GM19328 (cell line): Measurements from ENCODE around the gene PTPRQ.

Experiments
- ATAC-seq: cut with Tn5 transposase; IDR thresholded peaks from one replicate; pipeline ENCODE4 v1.9.1; 2021; ENCODE audit warnings: mild to moderate bottlenecking, moderate library complexity; ENCODE audit not compliant: unreplicated experiment

Gene PTPRQ

DNA sequence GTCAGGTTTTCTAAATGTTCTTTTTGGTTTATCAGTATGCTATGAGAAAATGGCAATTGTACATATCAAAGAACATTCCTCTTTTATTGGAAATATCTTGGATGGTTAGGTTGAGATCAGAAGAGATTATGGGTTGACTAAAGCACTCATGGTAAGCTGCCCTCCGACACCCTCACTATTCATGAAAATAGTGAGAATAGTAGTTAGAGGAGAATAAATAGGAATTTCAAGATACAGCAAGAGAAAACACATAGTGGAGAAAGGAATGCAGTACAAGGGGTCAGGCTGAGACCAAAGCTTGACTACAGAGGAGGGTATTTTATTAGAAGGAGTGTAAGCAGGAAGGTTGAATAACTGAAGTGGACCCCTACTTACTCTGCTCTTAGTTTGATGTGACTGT is 112.5 kb downstream of the PTPRQ start:
- ATAC-seq, result no peak

DNA sequence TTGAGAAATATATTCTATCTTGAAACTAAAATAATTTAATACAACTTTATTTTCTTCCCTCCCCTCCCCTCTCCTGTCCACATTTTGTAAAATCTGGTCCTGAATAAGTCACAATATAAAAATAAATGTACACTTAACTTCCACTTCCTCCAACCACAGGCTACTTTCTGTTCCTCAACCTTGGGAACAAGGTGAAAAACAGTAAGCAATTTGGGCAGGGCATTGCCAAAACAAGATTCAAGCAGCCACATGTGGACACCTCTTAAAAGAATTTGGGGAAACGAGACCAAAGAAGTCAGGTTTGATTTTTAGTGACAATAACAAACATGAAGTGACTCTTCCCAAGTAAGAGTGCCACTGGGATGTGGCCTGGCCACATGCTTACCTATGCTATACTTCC is 115.7 kb downstream of the PTPRQ start:
- no peak for ATAC-seq

DNA sequence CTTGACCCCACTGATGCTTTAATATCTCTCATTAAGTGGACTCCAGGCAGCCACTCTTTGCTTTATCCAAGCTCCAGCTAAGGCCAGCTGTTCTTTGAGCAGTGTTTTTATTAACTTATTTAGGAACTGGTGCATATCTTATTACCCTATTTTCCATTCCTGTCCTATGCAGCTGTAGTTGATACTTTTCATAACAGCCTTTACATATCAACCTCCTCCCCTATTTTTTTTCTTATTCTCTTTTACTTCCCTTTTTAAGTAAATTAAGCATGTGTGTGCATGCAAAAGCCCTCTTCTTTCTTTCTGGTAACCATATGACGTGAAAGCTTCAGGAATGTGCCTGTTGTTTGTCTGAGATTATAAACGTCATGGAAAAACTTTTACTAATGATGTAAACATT is 121.2 kb downstream of the PTPRQ start:
- no peak for ATAC-seq

DNA sequence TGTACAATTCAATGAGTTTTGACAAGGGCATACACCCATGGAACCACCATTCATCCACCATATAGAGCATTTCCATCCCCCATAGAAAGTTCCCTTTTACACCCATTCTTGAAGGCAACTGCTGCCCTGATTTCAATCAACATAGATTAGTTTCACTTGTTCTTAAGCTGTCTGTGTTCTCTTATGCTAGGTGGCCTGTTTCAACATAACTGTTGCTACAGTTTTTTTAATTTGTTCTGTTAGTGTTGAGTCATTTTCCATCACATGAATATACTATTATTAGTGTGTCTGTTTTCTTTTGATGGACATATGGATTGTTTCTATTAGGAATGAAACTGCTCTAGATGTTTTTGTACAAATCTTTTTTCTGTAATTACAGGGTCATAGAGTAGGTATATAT is 123.4 kb downstream of the PTPRQ start:
- ATAC-seq, result no peak

DNA sequence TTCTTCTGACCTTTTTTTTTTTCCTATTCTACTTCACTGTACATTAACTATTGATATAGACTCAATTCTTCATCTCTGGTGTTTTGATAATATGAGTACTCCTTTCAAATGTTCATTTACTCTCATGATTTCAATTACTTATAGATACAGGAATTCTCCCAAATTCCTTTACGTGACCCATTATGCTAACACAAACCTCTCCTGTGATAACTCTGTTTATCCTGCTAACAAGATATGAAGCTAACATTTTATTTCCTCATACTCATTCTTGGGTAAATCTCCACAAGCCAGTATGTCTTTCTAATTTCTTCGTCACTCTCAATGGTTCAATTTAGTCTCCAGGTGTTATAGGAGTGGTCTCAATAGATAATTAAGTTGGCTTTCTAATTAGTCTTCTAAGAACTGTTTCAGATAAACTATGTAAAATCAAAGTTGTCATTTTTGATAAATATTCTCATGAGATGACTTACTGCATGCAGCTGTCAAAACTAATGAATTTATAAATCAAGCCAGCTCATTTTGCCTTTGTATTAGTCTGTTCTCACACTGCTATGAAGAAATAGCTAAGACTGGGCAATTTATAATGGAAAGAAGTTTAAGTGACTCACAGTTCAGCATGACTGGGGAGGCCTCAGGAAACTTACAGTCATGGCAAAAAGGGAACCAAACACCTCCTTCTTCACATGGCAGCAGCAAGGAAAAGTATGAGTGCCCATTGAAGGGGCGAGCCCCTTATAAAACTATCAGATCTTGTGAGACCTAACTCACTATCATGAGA is 132.8 kb downstream of the PTPRQ start:
- no peak for ATAC-seq

DNA sequence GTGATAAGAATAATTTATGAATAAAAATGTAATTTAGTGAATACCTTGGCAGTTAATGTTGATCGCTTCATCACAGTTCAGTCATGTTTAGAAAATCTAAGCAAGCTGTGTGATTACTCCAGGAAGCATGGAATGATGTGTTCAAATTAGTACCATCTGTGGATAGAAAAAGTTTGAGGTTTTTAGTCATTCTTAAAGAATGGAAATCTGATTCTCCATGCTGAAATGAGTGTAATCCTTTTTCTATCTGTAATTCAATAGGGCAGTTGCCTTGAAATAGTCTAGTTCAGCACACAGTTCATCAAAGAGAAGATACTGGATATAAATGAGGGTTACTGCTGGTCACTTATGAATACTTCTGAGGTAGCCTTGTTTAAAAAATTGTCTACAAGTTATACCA is 136.2 kb downstream of the PTPRQ start:
- no peak for ATAC-seq

DNA sequence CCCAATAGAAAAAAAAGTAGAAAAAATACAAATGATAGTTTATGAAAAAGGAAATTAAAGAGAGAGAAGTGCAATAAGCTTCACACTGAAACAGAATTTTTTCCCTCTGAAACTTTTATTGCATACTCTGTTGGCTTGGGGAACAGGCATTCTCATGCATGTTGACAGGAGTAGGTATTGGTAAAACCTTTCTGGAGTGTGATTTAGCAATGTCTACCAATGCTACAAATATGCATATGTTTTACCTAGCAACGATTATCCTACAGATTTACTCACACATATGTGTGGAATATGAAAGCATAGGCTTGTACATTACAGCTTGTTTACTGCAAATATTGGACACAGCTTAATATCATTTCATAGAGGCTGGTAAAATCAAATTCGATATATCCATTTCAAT is 137.7 kb downstream of the PTPRQ start:
- no peak for ATAC-seq

DNA sequence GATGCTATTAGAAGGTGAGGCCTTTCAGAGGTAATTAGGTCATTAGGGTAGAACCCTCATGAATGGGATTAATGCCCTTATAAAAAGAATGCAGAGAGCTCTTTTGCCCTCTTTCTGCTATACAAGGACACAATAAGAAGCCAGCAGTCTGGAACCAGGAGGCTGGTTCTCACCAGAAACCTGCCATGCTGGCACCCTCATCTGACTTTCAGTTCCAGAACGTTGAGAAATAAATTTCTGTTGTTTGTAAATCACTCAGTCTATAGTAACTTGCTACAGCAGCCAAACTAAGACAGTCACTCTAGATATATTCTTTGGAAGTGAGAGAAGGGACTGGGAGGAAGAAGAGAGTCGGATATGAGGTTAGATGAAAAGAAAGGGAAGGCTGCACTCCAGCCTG is 138.4 kb downstream of the PTPRQ start:
- ATAC-seq, result no peak

DNA sequence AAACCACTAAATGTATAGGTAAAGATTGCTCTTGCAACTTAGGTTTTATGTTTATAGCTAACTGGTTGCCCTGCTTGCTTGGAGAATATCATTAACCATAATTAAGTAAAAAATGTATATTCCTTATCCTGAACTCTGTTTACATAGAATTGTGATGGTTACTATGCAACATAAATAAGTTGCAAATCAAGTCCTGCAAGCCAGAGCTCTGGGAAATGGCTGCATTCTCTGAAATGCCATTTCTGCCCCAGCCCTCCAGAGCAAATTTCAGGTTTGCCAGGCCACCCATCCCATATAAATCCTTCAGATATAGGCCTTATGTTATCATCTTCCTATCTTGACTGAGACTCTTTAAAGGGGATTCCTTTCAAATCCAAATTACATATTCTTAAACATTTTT is 145.0 kb downstream of the PTPRQ start:
- no peak for ATAC-seq

DNA sequence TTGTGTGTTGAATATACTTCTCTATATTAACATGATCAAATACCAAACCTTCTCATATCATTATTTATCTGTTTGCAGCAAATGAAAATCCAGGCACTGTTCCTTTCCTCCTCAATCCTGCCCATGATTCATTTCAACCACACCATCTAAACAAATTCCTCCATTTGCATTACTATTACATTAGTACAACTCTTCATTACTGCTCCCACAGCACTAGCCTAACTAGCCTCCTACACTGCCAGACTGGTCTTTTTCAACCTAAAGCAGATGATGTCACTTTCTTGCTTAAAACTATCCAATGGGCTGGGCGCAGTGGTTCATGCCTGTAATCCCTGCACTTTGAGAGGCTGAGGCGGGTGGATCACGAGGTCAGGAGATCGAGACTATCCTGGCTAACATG is 146.1 kb downstream of the PTPRQ start:
- no peak for ATAC-seq

DNA sequence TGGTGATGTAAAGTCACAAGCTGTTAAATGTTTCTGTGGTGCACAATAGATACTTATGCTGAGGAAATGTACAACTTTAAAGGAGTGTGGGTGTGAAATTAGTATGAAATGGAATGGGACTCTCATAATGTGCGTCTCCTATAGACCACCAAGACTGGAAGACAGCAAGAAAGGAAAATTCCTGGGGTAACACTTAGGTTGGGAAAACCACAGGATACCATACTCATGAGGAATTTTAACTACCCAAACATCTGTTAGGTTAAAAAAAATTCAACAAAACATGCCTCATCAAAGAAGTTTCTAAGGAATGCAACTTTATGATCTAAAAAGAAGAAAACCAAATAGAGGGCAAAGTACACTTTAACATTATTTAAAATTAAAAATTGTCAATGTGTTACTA is 149.7 kb downstream of the PTPRQ start:
- ATAC-seq, result no peak

DNA sequence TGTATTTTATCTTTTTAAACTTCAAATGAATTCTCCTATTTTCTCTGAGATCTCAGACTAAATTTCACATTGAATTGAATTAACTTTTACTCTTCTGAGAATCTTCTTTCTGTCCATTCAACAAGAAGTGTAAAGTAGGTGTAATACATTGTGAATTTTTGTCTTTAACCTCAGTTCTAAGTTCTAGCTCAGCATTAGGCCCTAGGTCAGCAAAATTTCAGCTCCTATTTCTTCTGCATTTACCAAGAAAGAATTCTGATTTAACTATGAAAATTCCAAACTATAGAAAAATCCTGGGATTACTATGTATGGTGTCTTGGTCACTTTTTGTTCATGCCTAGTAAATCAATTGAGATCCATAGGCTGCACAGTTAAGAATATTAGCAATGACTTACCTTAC is 152.5 kb downstream of the PTPRQ start:
- no peak for ATAC-seq

DNA sequence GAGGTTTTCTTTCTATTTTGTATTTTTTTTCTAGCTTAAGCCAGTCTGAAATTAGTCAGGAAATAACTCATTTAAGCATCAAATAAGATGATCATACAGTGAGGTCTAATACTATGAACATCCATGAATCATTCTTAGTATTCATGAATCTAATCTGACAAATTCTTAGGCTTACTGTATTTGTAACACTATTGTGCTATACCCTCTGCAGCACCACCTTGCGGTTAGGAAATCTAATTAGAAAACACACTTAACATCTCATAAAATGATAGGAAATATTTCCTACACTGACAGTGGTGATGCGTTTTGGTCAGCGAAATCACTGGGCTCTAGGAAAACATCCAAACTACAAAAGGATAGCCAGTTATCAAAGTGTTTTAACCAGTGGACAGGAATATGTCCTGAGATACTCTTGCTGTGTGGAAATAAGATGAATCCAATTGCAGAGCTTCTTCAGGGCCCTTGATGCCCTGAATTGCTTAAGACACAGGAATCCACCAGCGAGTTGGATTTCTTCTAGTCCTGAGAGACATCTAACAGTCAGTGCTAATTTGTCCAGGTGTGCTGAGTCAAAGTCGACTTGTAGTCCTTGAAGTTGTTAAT is 154.1 kb downstream of the PTPRQ start:
- ATAC-seq, result no peak

DNA sequence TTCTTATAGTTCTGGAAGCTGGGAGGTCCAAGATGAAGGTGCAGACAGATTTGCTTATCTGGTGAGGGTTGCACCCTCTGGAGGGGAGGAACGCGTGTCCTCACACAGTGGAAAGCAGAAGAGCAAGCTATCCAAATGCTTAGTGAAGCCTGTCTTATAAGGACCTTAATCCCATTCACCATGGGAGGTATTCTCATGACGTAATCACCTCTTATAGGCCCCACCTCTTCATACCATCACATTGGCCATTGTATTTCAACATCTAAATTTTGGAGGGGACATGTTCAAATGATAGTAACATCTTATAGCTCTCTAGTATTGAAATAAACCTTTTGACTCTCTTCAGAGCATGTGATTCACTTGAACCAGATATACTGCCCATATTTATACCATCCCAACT is 158.4 kb downstream of the PTPRQ start:
- ATAC-seq, result no peak

DNA sequence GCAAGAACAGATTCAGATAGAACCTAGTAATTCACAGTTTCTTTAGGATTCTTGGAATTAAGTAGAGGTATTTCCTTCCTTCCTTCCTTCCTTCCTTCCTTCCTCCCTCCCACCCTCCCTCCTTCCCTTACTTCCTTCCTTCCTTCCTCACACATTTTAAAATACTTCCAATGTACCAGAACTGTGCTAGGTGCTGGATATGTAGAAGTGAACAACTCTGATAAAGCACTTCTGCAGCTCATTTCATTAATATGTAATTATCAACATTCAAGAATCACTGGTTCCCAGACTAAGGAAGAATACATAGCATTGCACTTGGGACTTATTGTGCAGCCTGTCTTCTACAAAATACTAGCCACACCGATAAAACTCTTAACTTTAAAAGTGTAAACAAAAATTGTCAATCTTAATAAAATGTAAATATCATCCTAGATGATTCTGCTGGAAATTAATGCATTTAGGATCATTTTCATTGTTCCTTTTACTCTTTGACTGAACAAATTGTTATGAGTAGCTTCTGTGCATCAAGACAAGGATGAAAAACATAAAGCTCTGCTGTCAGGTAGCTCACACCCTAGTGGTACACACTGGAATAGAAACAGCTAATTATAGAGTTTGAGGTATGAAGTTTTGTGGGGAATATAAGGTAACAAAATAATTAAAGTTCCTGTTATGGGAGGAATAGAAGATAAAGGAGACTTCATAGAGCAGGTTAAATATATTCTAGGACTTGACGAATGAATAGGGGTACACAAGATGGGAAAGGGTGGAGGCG is 163.5 kb downstream of the PTPRQ start:
- ATAC-seq, result no peak

DNA sequence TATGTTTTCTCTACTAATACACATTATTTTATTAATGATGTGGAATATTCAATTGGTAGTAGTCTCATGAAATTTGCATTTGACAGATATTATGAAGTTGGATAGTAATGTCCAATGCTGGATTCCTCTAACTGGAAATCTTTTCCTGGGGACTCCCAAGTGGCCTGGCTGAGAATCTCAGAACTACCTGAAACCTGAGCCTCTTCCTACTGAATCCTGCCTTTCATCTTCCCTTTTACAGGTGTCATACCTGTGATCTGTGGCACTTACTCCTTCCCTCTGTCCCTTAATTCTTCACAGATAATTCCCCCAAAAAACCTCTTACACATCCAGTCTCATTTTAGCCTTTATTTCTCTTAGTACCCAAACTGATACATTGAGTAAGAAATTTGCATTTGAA is 173.7 kb downstream of the PTPRQ start:
- ATAC-seq, result no peak

DNA sequence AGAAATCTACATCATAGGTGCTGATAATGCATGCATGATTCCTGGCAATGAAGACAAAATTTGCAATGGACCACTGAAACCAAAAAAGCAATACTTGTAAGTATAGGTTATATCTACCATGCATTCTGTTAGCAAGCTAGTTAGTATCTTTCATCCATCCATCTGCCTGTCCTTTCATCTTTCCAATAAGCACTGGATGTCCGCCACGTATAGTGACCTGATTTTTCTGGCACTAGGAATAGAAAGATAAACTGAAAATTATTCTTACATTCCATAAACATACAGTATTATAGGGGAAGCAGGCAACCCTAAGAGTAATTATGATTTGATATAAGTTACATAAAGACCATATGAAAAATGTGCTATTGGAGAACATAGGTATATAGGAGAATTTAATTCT is 176.2 kb downstream of the PTPRQ start:
- no peak for ATAC-seq

DNA sequence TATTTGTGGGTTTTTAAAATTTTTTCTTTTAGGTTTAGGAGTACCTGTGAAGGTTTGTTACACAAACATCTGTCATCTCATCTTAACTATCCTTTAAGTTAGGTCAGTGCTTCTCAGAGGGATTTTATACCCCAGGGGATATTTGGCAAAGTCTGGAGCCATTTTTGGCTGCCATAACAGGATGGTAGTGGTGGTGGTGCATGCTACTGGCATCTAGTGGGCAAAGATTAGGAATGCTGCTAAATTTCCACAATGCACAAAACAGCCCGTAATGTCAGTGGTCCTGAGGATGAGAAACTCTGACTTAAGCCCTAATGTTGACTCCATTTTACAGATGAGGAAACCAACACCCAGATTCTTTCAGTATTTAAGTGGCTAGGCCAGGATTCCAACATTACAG is 178.2 kb downstream of the PTPRQ start:
- ATAC-seq, result no peak

DNA sequence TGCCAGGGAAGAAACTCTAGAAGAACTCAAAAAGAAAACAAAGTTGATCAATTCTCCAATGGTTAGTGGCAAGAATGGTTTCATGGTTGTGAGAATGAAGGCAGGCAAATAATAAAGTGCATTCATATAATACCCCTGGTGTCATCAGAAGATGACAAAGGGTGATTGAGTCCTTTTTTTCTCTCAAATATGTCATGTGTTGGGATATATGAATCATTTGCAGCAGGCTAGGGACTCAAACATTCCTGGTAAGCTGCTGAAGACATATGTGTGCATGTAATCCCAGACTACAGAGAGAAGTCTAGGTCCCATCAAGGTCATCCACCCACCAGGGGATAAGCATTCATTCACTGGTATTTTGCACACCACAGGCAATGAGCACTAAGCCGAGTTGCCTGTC is 181.0 kb downstream of the PTPRQ start:
- ATAC-seq, result no peak

DNA sequence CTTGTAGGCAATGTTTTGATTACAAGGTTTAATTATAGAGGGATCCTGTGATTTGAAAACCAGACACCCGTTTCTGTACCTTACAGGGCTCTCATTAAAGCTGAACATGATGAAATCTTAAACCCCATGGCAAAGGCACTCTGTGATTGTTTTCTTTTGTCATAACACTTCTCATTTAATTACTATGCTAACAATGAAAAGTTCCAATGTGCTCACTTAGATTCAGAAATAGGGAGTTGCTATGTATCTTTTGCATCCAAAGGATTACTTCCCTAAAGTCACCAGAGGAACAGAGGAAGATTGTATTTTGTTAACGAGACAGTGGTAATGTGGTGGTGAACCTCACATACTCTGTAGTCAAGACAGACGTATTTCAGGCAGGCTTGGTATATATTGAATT is 181.9 kb downstream of the PTPRQ start:
- ATAC-seq, result no peak

DNA sequence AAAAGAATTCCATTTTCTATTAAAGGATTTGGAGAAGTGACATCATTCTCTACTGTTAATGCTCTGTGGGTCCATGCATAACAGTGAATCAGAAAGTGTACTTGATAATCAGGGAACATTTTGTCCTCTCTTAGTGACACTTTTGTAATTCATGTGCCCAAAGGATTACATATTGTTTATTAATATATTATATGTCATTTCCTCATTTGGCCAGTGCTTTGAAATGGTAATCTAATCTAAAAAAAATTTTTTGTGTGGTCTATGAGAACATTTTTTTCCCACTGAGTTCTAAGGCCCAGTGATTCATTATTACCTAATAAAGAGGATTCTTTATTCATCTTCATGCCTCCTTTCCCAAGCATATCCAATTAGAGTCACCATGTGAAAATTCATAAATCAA is 183.7 kb downstream of the PTPRQ start:
- ATAC-seq, result no peak

DNA sequence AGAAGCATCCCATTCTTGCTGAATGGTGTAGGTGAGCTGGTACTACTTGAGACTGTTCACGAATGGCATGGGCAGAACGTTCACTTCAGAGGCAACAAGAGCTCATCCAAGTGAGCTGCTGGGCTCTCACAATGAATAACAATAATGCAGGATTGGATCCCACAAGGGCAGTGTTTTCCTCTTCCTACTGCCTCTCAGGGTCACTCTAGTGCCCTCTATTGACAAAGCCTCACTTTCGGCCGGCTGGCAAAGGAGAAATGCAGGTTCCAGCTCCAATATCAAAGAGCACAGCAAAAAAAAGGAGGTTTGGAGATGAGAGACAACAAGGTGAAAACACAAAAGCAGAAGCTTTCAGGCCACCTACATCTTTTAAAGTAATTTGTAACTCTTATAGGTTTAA is 188.8 kb downstream of the PTPRQ start:
- ATAC-seq, result no peak
